ENCODE measurements around the gene PDCD1LG2.
"Not testable (repeated sequence)": the region's sequence is repeated elsewhere in the genome, so short reads cannot be mapped to it uniquely, and the experiment has no call there.

The PDCD1LG2 gene

DNA sequence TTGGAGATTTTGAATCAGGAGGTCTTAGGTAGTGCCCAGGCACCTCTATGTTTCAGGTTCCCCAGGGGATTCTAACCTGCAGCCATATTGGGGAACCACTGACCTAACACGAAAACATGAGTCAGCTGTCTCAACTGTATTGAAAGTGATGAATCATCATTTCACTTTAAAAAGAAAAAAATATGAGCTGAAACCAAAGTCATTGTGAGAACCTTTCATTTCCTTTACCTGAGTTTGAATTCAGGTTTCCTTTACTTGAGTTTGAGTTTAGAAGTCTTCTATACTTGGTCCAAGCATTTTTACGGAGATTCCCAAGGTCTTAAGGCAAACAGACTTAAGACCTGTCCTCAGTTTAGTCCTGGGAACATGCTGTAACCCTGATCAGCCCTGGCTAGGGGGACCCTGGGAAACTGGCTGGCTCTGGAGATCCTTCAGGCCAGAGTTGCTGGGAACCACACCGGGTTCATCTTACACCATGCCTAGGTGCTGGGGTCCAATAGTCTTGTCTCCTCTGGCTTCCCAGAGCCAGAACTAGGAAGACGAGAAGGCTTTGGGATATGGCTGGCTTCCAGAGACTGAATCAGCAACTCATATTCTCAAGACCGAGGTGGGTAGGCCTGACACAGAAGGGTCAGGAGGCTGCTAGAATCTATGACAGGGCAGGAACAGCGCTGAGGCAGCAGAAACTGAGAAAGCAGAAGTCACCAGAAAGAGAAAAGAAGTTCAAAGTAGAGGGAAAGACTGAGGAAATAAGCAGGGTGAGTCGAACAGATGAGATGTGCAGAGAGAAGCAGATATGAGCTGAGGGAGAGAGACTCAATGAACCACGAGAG is 16.4 kb upstream of the PDCD1LG2 start:
- DNase-seq (ENCODE audit: low spot score), result no peak

DNA sequence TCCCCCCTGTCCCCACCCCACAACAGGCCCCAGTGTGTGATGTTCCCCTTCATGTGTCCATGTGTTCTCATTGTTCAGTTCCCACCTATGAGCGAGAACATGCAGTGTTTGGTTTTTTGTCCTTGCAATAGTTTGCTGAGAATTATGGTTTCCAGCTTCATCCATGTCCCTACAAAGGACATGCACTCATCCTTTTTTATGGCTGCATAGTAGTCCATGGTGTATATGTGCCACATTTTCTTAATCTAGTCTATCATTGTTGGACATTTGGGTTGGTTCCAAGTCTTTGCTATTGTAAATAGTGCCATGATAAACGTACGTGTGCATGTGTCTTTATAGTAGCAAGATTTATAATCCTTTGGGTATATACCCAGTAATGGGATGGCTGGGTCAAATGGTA is 15.6 kb upstream of the PDCD1LG2 start:
- not testable (repeated sequence) for DNase-seq (ENCODE audit: low spot score)

DNA sequence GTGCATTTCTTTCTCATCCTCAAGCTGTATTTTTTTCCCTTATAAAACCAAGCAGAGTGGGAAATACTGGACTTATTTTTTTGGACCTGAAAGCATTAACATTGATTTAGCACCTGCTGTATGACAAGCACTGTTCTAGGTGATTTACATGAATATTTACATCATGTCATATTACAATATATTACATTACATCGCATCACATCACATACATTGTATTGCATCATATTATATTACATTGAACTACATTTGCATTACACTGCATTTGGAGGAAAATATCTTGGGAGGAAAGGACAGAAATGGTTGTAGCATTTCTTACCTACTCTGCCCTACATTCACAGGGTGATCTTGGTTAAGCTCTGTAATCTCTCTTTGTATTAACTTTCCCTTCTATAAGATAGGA is 11.2 kb upstream of the PDCD1LG2 start:
- no peak for DNase-seq (ENCODE audit: low spot score)

DNA sequence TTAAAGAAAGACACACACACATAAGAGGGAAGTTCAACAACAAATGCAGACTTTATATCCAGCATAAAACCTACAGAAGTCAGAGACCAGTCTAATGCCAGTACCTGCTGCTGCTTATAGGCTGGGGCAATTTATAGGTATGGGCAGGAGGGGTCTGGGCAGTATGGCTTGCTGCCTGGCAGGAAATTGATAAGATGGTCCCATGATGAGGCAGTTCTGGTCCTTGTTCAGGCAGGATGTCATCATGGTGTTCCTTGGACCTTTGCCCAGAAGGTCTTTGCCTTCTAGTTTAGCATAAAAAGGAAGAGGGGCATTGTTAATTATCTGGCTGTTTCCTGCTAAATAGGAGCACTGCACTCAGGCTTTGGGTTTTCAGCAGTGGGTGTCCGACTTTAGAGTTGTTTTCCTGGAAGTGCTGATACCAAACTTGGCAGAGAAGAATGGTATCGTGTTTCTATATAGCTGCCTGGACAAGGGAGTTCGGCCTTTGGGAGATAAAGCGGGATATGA is 10.4 kb upstream of the PDCD1LG2 start:
- DNase-seq (ENCODE audit: low spot score), result no peak

DNA sequence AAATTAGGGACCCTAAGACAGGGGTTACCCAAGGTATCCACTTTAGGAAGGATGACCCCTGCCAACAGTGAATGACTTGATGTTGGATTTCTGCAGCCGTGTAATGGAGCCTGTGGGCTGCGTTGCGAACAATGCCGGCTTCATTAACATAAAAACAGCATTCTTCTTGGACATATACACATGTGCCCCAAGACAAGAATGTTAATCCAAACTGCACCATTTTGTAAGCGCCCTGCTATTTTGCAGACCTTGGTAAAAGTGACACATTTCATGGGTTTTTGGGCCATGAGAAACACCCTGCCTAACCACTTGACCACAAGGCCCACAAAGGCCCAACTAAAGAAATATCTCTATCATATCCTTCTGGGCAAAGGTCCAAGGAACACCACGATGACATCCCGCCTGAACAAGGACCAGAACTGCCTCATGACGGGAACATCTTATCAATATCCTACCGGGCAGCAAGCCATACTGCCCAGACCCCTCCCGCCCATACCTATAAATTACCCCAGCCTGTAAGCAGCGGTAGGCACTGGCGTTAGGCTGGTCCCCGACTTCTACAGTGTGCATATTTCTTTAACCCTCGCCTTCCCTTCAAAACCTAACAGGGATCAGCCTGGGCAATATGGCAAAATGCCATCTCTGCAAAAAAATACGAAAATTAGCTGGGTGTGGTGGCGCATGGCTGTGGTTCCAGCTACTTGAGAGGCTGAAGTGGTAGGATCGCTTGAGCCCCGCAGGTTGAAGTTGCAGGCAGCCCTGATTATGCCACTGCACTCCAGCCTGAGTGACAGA is 9.7 kb upstream of the PDCD1LG2 start:
- DNase-seq (ENCODE audit: low spot score), result no peak

DNA sequence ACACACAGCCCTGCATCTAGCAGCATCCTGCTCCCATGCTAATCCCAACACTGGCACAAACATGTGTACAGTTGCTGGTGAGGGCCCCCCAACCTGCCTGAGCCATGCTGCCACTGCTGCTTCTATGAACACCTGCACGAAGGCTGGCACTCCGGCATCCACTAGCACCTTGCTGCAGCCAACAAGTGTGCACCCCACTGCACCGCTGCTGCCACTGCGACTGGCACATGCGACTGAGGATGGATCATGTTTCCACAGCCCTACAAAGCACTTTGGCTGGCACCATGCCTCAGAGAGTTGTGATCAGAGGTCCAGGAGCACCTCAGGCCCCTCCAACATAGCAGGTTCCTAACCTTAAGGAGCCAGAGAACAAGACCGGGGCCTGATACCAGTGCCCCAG is 7.8 kb upstream of the PDCD1LG2 start:
- DNase-seq (ENCODE audit: low spot score), result no peak

DNA sequence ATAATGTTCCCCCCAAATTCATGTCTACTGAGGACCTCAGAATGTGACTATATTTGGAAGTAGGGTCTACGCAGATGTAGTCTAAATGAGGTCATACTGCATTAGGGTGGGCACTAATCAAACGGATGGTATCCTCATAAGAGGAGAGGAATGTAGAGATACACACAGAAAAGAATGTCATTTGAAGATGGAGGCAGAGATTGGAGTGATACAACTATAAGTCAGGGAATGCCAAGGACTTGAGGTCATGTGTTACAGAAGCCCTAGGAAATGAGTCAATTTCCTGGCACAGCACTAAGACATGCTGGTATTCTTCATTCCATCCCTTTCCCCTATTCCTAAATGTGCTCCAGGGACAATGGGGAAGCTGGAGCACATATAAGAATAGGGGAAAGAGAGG is 758 bp upstream of the PDCD1LG2 start:
- no peak for DNase-seq (ENCODE audit: low spot score)

DNA sequence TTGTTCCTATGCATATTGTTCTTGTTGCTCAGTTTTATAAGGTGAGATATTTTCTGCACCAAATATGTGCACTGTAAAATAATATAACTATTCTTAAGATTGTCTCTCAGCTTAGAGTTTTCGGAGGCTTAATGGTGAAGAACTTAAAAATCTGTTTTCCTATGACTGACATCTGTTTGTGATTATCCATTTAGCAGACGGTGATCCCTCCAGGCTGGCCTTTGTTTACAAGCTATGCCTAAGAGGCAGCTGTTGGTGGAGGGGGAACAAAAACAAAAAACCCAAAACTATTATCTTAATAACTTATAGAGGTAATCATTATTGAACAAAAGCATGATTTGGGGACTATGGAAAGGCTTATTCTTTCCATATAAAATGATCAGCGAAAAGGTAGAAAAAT is 658 bp downstream of the PDCD1LG2 start:
- DNase-seq (ENCODE audit: low spot score), result no peak

DNA sequence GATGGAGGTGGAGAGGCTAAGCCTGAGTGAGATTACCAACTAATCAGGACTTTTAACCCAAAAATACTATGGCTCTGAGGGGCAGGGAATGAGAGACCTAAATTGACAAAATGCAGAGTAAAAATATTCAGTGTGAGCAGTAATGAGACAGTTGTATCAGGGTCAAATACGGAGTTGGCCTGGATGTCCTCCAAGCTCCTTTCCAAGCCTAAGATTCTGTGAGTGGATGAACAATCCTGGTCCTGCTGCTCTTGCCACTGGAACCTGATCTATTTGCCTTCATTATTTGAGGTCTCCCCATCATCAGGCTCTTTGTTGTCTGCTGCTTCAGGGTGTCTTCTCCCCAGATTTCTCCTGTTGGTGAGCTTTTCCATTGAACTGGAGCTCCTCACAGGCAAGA is 1.1 kb downstream of the PDCD1LG2 start:
- no peak for DNase-seq (ENCODE audit: low spot score)

DNA sequence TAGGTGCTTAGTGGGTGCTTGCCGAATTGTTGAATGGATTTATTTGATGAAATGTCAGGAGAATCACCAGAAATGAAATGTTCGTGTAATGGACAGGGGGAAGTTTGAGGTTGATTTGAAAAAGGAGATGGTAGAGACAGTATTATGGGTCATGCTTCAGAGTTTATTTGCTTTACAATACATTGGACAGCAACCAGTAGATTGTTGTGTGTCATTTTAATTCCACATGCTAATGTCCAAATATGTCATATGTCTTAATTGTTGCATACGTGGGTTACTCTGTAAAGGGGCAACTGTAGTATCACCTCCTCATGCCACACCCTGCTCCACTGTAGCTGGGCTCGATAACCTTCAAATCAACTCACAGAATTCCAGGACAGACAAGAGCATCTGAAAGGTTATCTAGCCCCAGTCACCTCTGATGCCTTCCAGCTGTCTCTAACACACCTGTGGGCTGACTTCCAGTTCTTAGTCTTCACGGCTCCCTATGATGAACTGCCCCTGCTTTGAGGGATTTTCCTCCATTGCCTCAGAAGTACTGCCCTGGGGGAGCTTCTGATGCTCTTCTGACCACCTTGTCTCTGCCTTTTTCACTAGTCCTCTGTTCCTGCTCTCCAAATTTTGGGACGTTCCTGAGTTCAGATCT is 1.7 kb downstream of the PDCD1LG2 start:
- DNase-seq (ENCODE audit: low spot score), result no peak

DNA sequence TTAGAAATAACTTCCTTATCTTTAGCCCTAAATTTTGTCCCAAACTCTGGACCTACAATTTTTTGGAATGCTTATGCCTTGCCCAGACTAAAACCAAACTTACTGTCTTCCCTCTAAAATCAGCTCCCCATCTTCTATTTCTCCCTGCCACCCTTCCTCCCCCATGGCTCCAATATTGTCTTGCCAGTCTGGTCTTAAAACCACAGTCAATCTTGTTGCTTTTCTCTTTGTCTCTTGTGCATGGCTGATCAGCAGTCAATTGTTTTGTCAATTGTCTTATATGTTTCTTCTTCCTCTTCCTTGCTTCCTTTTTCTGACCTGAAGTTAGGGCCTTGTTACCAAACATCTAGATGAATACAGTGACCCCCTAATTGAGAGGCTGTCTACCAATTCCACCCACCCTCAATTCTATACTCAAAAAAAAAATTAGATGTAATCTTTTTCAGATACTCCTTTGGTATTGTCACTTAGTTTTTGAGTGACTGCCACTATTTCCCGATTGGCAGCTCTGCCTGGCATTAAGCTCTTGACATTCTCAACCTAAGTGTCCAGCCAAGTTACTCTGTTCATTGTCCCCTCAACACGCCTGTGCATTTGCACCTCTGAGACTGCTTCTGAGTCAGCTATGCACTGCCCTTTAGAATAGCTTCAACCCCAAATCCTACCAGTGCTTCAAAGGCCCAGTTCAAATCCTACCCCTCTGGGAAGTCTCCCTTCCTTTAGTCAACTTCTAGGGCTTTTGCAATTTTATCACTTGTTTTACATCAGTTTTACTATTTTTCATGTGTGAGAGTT is 2.5 kb downstream of the PDCD1LG2 start:
- no peak for DNase-seq (ENCODE audit: low spot score)

DNA sequence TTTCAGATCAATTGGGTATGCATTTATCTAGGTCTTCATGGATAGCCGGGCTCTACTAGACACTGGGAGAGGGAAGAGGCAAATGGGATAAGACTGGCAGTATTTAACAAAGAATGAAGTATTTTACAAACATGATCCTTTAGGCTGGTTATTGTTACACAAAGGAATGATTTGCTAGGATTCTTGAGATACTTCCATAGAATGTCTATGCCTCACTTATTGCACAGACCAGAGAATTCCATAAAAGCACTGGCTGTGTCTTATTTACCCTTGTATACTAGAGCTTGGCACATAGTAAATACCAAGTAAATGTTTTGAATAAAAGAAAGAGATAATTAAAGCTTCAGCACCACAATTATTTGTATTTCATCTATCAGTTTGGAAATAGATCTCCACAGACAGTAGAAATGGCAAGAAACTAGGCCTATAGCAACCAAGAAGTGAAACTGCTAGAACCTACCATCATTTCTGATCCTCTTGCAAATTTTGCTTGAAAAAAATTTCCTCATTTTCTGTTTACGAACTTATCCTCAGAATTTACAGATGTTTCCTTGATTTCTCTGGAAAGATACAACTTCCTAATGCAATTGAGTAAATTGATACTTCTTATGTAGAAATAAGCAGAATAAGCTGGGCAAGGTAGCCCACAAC is 3.8 kb downstream of the PDCD1LG2 start:
- DNase-seq (ENCODE audit: low spot score), result no peak

DNA sequence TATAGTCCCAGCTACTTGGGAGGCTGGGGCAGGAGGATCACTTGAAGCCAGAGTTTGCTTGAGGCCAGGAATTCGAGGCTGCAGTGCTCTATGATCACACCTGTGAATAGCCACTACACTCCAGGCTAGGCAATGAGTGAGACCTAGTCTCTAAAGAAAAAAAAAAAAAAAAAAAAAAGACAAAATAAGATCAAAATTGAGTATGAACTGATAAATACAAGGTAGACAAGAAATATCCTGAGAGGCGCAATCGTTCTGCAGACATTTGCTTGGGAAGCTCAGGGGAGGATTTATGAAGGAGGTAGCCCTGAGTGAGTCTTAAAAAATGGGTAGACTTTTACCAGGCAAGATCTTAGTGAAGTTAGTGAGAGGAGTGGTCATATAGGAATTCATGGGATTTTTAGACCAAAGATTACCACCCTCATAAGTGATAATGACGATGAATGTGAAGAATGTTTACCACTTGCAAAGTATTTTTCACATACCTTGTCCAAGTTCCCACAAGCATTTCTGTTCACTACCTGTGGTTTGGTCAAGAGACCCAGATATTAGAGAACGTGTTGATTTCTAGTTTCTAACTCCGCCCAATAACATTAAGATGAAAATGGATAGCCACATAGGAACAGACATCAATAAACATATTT is 4.4 kb downstream of the PDCD1LG2 start:
- DNase-seq (ENCODE audit: low spot score), result no peak

DNA sequence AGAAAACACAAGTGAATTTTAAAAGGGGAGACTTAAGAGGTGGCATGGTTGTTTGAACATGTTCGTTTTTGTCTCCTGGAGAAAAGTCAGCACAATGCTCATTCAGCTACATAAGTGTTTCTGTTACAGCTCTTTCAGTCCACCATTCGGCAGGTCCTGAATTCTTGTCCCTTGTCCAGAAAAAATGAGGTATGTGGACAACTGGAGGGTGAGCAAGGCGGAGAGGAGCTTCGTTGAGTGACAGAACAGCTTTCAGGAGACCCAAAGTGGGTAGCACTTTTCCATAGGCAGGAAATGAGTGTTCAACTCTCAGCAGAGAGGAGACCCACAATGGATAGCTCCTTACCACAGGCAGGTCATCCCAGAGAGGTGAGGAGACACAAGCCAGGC is 4.9 kb downstream of the PDCD1LG2 start:
- DNase-seq (ENCODE audit: low spot score), result no peak

DNA sequence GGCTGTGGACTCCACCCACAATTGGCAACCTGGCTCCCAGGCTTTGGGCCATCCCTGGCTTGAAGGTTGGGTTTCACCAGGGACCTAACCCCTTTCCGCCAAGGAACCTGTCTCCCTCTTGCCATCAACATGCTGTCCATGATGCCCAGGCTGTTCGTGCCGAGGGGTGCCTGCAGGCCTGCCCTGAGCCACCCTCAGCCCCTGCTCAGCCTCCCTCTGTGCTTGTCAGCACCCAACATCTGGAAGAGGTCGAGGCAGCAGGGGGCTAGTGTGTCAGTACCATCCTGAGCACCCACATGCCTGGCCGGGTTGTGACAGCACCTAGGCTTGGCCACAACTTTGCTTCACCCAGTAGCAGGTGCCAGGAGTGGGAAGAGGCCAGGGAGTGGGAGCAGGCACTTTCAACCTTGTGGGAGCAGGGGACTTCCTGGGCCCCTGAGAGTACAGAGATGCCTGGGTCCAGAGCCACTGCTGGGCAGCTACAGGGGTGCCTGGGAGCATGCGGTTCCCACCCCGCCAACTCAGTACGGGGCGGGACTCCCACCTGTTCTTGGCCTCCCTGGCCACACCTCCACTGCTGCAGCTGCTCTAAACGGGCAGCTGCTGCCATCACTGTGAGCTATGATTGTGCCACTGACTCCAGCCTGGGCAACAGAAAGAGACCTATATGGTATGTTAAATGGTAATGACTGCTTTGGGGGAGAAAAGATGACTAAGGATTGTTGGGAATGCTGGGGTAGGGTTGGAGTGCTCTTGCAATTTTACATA is 6.3 kb downstream of the PDCD1LG2 start:
- no peak for DNase-seq (ENCODE audit: low spot score)

DNA sequence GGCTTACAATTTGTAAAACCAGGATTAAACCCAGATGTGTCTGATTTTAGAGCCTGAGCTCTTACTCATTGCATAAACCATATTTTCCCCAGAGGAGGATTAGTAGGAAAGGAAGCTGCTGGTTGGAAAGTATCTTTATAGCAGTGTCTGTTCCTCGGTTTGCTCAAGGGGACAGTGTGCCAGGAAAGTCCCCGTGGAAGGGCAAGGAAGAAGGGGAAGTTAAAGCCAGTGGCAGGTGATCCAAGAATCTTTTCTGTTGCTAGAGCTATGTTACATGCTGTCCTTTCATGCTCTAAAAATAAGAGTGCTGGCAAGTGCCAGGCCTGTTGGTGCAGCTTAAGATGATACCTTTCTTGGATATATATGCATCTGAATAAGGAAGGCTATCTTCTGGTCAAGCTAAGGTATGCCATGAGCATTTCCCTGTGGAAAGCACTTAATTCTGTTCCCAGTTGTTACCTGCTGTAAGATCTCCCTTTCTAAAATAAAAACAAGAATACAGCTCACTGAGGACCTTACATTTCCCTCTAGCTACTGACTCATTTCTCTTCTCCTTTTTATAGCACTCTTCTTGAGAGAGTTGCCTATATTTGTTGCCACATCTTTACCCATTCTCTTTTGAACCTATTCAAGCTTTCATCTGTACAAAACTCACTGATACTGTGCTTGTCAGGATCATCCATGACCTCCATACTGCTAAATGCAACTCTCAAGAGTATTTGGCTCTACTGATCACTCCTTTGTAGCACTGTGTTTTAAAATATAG is 8.0 kb downstream of the PDCD1LG2 start:
- DNase-seq (ENCODE audit: low spot score), result no peak

DNA sequence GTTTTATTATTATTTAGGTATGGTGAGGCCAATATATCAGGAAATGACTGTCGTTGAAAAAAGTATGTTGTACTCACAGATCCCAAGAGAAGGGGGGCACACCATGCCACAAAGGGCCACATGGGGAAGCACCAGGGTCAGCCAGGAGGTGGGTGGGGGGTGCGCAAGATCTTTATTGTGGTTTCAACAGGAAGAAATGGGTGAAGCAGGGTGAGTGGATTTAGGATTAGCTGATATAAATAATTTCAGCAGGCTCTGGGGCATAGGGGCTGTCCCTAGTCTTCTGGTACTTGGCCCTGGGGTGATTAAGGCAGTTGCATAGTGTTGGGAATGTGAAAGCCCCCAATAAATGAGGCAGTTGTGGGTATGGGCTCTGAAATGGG is 8.6 kb downstream of the PDCD1LG2 start:
- DNase-seq (ENCODE audit: low spot score), result no peak

DNA sequence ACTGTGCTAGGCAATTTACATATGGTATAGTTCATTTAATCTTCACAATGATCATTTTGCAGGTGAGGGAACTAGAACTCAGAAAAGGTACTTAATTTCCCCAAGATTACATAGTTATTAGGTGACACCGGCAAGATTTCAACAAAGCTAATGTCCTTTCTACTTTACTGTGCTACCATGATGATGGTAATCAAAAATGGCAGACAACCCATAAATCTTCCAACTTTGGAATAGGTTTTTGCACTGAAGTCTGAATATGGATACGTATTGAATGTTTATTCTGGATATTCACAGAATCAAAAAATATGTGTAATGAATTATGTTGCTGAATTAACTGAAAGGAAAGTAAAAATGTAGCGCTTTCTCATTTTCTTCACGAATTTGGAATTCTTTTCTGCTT is 13.8 kb downstream of the PDCD1LG2 start:
- DNase-seq (ENCODE audit: low spot score), result no peak

DNA sequence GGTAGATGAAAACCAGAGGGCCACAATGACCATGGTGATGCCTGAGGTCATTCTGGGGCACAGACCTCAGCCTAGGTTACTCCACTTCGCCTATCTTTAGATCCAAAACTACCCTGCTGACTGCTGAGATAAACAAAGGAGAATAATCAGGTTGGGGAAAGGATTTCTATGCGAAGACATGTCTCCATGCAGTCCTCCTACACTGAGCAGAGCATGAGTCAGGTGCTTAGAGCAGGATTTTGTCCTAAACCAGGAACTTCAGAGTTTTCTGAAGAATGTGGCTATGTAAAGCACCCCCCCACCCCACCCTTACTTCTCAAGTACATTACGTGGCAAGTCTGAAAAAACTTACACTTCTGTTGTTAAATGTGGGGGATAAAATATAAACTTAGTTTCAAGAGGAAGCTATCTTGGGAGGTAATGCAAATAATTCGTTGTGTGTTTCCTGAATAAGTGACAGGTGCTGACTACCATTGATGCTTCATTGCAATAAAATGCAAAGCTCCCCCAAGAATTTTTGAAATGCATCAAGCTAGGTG is 19.4 kb downstream of the PDCD1LG2 start:
- no peak for DNase-seq (ENCODE audit: low spot score)

All from HuH-7.5 (cell line).